ENCODE data around the gene NPR2.

The NPR2 gene

GRCh38 chr9:35791297-35791921 is at the start of gene NPR2:
Gene NPR2, plus strand, starts transcription at chr9:35791591. Its CDS starts 818 bp downstream, at chr9:35792409.
- DNase-seq (ENCODE audit: low spot score) = peak; percentile 54

GRCh38 chr9:35741740-35742139 is 49.7 kb upstream of the NPR2 start:
- DNase-seq (ENCODE audit: low spot score) = no peak

DNA sequence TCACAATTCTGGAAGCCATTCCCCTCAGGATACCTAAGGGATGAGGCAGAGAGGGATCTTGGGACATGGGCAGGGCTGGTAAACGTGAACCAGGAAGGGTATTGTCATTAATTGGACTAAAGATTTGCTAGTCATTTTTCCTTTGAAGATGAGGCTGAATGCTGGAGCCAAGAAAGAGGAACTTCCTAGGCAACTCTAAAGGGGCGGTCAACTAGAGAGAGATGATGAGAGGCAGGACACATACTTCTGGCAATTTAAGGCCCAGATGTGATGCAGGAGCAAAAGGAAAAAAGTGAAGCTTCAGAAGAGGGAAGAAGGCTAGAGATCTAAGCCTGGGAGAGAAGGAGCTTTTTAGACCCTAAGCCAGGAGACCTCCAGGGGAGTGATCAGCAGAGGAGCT is 47.9 kb upstream of the NPR2 start:
- DNase-seq (ENCODE audit: low spot score) = no peak

- no peak for DNase-seq (ENCODE audit: low spot score)
Measured at GRCh38 chr9:35743880-35744518, 47.4 kb upstream of the NPR2 start.

DNA sequence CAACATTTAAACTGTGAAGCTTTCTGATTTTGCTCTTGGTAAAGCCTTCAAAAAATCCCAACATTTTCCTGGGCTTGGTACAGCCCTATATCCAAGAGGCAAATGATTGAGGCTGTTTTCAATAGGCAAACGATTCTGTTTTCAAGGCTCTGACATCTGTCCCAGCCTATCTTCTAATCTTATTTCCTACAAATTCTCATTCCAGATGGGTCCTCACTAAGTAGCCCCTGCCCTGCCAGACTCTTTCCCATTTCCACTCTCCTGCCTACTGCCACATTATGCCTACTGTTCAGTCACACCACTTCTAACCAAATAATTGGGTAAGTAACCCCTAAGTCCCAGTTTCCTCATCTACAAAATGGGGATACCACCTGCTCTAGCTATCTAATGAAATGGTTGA is 45.8 kb upstream of the NPR2 start:
- DNase-seq (ENCODE audit: low spot score) = no peak

- no peak for DNase-seq (ENCODE audit: low spot score)
Measured at GRCh38 chr9:35746583-35746982, 44.8 kb upstream of the NPR2 start.

DNA sequence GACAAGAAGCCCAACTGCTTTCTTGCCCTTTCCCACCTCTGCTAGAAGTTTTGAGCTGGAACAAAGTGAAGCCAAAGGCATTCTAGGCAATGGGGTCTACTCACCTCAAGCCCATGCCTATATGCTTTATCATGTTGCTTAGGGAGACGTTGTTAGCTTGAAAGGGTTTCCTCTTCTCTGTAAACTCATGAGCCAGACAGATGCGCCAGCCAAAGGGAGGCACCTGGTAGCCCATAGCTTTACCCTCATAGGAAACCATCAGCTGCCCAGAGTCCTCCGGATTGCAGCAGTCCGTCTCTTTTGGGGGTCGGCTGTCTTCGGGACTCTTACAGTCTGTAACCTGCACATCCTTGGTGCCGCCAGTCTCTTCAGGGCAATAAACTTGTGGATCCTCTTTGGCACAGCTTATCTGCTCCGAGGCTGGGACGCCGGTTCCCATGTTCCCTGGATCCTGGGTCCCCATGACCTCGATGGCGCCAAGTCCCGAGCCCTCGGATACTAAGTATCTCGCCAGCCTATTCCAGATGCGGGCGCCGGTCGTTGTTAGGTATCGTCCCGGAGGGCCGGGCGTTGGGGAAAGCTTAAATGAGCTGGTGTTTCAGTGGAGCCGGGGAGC is 43.0 kb upstream of the NPR2 start:
- no peak for DNase-seq (ENCODE audit: low spot score)

GRCh38 chr9:35748858-35749514 is 42.4 kb upstream of the NPR2 start, which contains the start of the genes GBA2 and RGP1:
Gene GBA2, minus strand, starts transcription at chr9:35749228. Its CDS starts 524 bp downstream, at chr9:35748704.
Gene RGP1, plus strand, starts transcription at chr9:35749287. Its CDS starts 469 bp downstream, at chr9:35749756.
- peak; percentile 82 for DNase-seq (ENCODE audit: low spot score)

DNA sequence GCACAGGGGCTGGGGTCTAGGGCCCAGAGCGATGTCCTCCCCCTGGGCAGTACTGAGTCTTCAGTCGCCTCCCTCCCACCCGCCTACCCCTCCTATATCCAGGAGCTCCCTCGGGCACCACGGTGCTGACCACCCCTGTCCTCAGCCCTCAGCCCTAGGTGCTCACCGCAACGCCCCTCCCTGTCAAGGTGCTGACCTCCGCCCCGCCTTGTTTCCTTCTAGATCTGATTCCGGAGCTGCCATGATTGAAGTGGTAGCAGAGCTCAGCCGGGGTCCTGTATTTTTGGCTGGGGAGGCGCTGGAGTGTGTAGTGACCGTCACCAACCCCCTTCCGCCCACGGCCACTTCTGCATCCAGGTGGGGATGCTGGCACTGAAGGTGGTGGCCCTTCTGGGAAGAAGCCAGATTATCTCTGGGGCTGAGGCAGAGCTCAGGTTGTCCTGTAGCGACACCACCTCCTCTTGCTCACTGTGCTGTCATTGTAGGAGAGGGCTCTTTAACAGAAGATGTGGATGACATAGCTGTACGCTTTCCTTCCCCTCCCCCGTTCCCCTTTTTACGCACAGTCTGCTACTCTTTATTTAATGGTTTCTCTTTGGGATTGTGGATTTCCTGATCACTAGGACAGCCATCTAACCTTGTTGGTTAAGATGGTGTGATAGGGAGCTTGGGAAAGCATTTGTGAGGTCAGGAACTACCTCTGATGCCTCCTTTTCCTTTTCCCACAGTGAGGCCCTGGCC is 41.7 kb upstream of the NPR2 start:
- no peak for DNase-seq (ENCODE audit: low spot score)

- DNase-seq (ENCODE audit: low spot score) = no peak
Measured at GRCh38 chr9:35750256-35750531, 41.2 kb upstream of the NPR2 start.

- no peak for DNase-seq (ENCODE audit: low spot score)
Measured at GRCh38 chr9:35753466-35753865, 37.9 kb upstream of the NPR2 start.

- no peak for DNase-seq (ENCODE audit: low spot score)
Measured at GRCh38 chr9:35754264-35754663, 37.1 kb upstream of the NPR2 start, which contains the start of gene MSMP. Gene MSMP, minus strand, starts transcription at chr9:35754276. Its CDS starts 147 bp downstream, at chr9:35754129.

GRCh38 chr9:35755071-35755470 is 36.3 kb upstream of the NPR2 start:
- no peak for DNase-seq (ENCODE audit: low spot score)

GRCh38 chr9:35756275-35757225 is 34.8 kb upstream of the NPR2 start:
- DNase-seq (ENCODE audit: low spot score) = peak; percentile 74

GRCh38 chr9:35757226-35757891 is 34.0 kb upstream of the NPR2 start:
- peak; percentile 54 for DNase-seq (ENCODE audit: low spot score)

DNA sequence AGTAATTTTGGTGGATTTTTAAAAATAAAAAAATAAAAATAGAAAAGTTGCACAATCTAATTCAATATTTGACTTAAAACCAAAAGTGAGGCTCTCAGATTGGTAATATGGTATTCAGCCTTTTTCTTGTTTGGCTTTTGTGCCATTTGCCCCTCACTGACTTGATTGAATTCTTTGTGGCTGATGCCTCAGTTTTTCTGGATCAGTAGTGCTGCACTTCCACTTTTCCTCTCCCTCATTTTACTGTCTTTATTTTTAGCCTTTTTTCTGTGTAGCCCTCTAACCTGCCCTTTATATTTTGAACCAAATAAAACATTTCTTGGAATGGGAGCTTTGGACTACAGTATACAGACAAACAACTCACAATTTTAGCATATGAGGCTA is 33.5 kb upstream of the NPR2 start:
- no peak for DNase-seq (ENCODE audit: low spot score)

GRCh38 chr9:35758475-35759050 is 32.8 kb upstream of the NPR2 start:
- no peak for DNase-seq (ENCODE audit: low spot score)

GRCh38 chr9:35759795-35760194 is 31.6 kb upstream of the NPR2 start:
- DNase-seq (ENCODE audit: low spot score) = no peak

GRCh38 chr9:35760651-35761050 is 30.7 kb upstream of the NPR2 start:
- no peak for DNase-seq (ENCODE audit: low spot score)

DNA sequence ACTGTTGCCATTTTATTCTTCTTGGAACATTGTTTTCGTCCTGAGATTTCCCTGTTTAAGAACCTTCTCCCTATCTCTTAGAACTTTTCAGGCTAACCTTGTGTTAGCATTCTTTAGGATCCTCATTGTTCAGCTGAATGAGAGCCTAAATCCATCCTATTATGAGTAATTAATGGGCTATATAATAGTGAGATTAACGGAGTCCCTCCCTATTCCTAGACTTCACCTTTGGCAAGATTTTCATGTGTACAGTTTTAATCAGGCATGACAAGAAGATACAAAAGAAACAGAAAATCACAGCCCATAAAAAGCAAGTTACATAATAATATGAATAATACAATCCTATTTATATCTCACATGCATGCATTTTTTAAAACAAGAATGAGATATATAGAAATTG is 28.2 kb upstream of the NPR2 start:
- DNase-seq (ENCODE audit: low spot score) = no peak

Measured in HuH-7 (cell line).